ENCODE data around the gene RRM1. TPM values are rescaled to one million over a fixed set of nuclear protein-coding genes. Genes with fewer than 3 reads are reported as not detected.

Gene RRM1
- total RNA-seq, 1 experiment from 2014 or later = 138 TPM

DNA sequence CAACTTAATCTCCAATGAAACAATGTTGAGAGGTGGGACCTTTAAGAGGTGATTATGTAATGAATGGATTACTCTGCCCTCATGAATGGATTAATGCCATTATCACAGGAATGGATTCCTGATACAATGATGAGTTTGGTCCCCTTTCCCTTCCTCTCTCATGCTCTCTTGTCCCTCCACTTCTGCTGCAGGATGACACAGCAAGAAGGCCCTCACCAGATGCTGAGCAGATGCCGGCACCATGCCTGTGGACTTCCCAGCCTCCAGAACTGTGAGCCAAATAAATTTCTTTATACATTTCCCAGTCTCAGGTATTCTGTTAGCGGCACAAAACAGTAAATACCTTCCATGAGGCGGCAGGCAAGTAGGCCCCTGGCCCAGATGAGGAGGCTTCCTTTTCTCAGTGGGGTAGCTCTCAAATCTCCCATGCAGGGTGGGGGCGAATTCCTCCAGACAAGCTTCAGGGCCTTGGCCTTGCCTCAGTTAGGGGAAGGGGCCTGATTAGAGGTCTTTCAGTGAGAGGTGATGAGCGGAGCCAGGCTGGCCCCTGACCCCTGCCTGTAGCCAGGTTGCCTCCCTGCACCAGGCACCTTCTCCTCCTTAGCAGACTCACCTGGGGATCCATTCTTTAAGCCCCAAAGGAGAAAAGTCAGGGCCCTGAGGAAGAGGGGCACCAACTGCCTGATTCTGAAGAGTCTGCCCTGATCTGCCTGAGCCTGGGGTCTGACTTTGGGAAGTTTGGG lies 86.0 kb downstream of the RRM1 start:
- WGBS (ENCODE audit: extremely low coverage, insufficient read length, low lambda C conversion rate) = no CpG with 5 or more reads among the region's 5 CpGs
- H3K23me2 ChIP-seq (ENCODE audit: insufficient read length, low read depth, low read length, poor library complexity, severe bottlenecking) = no peaks in the 10 kb centered on the region
- peaks cover 8% of the 10 kb centered on the region in 2 experiments; a peak in 4 of 5 replicates for H3K9me3 Mint-ChIP-seq
- H4K5ac ChIP-seq (ENCODE audit: insufficient read length, low read depth, low read length) = no peak overlapping the region
- no peak overlapping the region for H3K4me3 Mint-ChIP-seq
- H3K4me1 ChIP-seq (ENCODE audit: insufficient read depth, low read length) = no peaks in the 10 kb centered on the region
- H3K79me2 ChIP-seq (ENCODE audit: insufficient read depth, low read length) = no peaks in the 10 kb centered on the region
- H2BK12ac ChIP-seq (ENCODE audit: insufficient read length, low read depth, low read length) = no peak overlapping the region
- H3K36me3 Mint-ChIP-seq (ENCODE audit: insufficient read depth in 1 of 3, low read depth in 3 of 3) = peaks cover 1 to 9% (median 3%) of the 10 kb centered on the region in 3 experiments; a peak in 3 of 7 replicates
- no peak overlapping the region for H3K56ac ChIP-seq (ENCODE audit: insufficient read length, low read depth, low read length)
- TF ChIP-seq, protein P1, sequence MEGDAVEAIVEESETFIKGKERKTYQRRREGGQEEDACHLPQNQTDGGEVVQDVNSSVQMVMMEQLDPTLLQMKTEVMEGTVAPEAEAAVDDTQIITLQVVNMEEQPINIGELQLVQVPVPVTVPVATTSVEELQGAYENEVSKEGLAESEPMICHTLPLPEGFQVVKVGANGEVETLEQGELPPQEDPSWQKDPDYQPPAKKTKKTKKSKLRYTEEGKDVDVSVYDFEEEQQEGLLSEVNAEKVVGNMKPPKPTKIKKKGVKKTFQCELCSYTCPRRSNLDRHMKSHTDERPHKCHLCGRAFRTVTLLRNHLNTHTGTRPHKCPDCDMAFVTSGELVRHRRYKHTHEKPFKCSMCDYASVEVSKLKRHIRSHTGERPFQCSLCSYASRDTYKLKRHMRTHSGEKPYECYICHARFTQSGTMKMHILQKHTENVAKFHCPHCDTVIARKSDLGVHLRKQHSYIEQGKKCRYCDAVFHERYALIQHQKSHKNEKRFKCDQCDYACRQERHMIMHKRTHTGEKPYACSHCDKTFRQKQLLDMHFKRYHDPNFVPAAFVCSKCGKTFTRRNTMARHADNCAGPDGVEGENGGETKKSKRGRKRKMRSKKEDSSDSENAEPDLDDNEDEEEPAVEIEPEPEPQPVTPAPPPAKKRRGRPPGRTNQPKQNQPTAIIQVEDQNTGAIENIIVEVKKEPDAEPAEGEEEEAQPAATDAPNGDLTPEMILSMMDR (conservative IDR thresholded peaks at IDR 0.05) = no peak
- peaks cover 4 to 8% of the 10 kb centered on the region in 2 experiments for H3K4me1 Mint-ChIP-seq
- H3T11ph ChIP-seq (ENCODE audit: low read length) = no peak overlapping the region
- H2AFZ ChIP-seq (ENCODE audit: low read length) = no peak overlapping the region
- no peak overlapping the region for H4K91ac ChIP-seq (ENCODE audit: insufficient read length, low read depth, low read length)
- H3K18ac ChIP-seq (ENCODE audit: insufficient read length, low read depth, low read length) = no peak overlapping the region
- H4K20me1 ChIP-seq (ENCODE audit: control insufficient read depth, insufficient read depth, insufficient read length) = no peaks in the 10 kb centered on the region
- H3K27me3 ChIP-seq (ENCODE audit: insufficient read depth, low read length) = no peaks in the 10 kb centered on the region
- H4K8ac ChIP-seq (replicated peaks; ENCODE audit: insufficient read length, low read depth, low read length) = no peak overlapping the region
- H3K27me3 Mint-ChIP-seq (ENCODE audit: low read depth) = peaks cover 7% of the 10 kb centered on the region
- no peak overlapping the region for H2BK5ac ChIP-seq (ENCODE audit: insufficient read length, low read length)
- no peak overlapping the region for H2BK20ac ChIP-seq (ENCODE audit: low read depth, low read length, poor library complexity, severe bottlenecking)
- H3K23ac ChIP-seq (ENCODE audit: insufficient read length, low read depth, low read length) = no peak overlapping the region
- H2BK15ac ChIP-seq (ENCODE audit: low read depth, low read length) = no peak overlapping the region
- H3K4me2 ChIP-seq (ENCODE audit: insufficient read depth, insufficient read length, low read length) = no peak overlapping the region
- H3K4ac ChIP-seq (ENCODE audit: low read depth, low read length) = no peak overlapping the region
- no peak overlapping the region for H3K14ac ChIP-seq (ENCODE audit: insufficient read depth, low read length)
- no peaks in the 10 kb centered on the region for H3K79me1 ChIP-seq (ENCODE audit: insufficient read depth, low read depth, low read length, poor library complexity, severe bottlenecking)
- no peak overlapping the region for H3K27ac ChIP-seq (ENCODE audit: insufficient read length, low read depth, low read length)
- no peak overlapping the region for H2AK5ac ChIP-seq (ENCODE audit: insufficient read length, low read length)
- H3K9me3 ChIP-seq (ENCODE audit: control insufficient read depth, low read depth, low read length) = no peaks in the 10 kb centered on the region
- H2BK120ac ChIP-seq (ENCODE audit: low read depth, low read length, poor library complexity, severe bottlenecking) = no peak overlapping the region
- no peak overlapping the region; a peak in 1 of 7 replicates for H3K27ac Mint-ChIP-seq
- no peak for DNase-seq
- H3K9ac ChIP-seq (ENCODE audit: extremely low read depth, insufficient read length, low read length) = no peak overlapping the region
